ENCODE data around the gene LAMB1. TPM values are rescaled to one million over a fixed set of nuclear protein-coding genes. Genes with fewer than 3 reads are reported as not detected.

Gene LAMB1
- total RNA-seq, 1 donor from 2014 or later, result 245 TPM

DNA sequence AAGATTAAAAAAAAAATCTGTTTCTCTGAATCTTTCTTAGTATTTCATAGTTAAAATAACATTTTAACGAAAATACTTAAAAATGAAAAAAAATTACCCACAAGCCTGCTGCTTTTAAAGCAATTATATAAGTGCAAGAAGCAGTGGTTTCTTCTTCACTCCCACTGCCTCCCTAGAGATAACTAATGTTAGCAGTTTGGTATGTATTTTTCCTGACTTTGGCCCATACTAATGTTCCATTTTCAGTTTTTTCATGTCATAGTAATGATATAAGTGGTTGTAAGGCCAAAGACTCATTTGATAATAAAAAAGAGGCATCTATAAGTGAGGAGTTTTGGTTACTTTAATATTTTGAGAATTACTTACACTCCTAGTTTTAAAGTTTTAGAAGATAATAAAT is 24.3 kb upstream of the LAMB1 start:
- DNase-seq (ENCODE audit: low read depth), result no peak
- no peaks in the 10 kb centered on the region for H3K27me3 ChIP-seq (ENCODE audit: control insufficient read depth, insufficient read depth, low read length)
- H3K36me3 ChIP-seq (ENCODE audit: control insufficient read depth, insufficient read depth, low read length), result no peaks in the 10 kb centered on the region
- H3K4me3 ChIP-seq (ENCODE audit: low read depth, low read length), result no peak overlapping the region
- no peak for TF ChIP-seq CTCF (IDR thresholded peaks at IDR 0.05; ENCODE audit: insufficient read depth, low read length, poor library complexity, severe bottlenecking)

DNA sequence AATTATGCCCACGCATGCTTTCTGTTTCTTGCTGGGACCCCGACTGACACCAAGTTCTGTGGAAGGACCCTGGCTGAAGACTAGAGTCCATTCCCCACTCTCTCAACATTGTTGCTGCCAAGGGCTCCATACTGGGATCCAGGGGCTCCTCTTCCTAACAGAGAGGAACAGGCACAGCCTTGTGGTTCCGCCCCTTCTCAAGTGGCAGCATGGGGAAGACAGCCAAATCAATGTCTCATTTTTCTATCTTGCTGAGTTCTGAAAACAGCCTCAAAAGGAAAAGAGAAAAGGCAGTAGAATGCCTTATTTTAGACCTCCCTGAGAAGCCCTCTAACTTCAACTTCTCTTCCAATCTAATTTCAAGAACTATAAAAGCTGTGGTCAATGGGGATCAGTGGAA is 23.7 kb upstream of the LAMB1 start:
- H3K4me3 ChIP-seq (ENCODE audit: low read depth, low read length), result no peak overlapping the region
- no peaks in the 10 kb centered on the region for H3K36me3 ChIP-seq (ENCODE audit: control insufficient read depth, insufficient read depth, low read length)
- no peak for TF ChIP-seq CTCF (IDR thresholded peaks at IDR 0.05; ENCODE audit: insufficient read depth, low read length, poor library complexity, severe bottlenecking)
- H3K27me3 ChIP-seq (ENCODE audit: control insufficient read depth, insufficient read depth, low read length), result no peaks in the 10 kb centered on the region
- DNase-seq (ENCODE audit: low read depth), result no peak

DNA sequence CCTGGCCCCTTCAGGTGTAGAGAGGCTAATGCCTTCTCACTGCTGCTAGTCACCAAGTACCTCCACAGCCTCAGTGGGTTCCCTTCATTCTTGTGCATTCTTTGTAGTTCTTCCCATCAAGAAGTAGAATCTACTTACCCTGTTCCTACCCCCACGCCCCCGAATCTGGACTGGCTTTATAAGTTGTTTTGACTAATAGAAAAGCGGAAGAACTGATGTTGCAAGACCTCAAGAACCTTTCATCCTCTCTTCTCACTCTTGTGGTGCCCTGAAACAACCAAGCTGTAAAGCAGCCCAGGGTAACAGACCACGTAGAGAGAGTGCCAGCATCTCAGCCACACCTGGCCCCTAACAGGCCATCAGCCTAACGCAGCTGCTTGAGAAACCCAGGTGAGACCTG is 23.2 kb upstream of the LAMB1 start:
- Histone ChIP-seq H3K4me3 (ENCODE audit: low read depth, low read length) (no peak overlapping the region), H3K36me3 (ENCODE audit: control insufficient read depth, insufficient read depth, low read length) (no peaks in the 10 kb centered on the region), H3K27me3 (ENCODE audit: control insufficient read depth, insufficient read depth, low read length) (no peaks in the 10 kb centered on the region)
- TF ChIP-seq CTCF (IDR thresholded peaks at IDR 0.05; ENCODE audit: insufficient read depth, low read length, poor library complexity, severe bottlenecking), result no peak
- DNase-seq (ENCODE audit: low read depth), result no peak

DNA sequence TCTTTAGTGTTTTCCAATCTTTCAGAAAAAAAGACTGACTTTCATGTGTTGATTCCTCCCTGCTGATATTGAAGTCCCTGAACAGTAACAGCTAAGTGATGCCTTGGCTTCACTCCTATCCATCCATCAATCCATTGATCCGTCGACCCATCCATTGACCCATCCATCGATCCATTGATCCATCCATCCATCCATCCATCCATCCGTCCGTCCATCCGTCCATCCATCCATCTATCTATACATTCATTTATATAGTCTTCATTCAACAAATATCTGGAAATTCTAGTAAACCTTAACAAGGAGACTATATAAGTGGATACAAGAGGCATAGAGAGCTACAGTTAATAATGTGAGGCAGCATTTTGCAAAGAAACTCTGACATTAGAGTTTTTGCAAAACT is 21.6 kb upstream of the LAMB1 start:
- Histone ChIP-seq H3K4me3 (ENCODE audit: low read depth, low read length) (no peak overlapping the region), H3K27me3 (ENCODE audit: control insufficient read depth, insufficient read depth, low read length) (no peaks in the 10 kb centered on the region), H3K36me3 (ENCODE audit: control insufficient read depth, insufficient read depth, low read length) (no peaks in the 10 kb centered on the region)
- no peak for TF ChIP-seq CTCF (IDR thresholded peaks at IDR 0.05; ENCODE audit: insufficient read depth, low read length, poor library complexity, severe bottlenecking)
- no peak for DNase-seq (ENCODE audit: low read depth)

DNA sequence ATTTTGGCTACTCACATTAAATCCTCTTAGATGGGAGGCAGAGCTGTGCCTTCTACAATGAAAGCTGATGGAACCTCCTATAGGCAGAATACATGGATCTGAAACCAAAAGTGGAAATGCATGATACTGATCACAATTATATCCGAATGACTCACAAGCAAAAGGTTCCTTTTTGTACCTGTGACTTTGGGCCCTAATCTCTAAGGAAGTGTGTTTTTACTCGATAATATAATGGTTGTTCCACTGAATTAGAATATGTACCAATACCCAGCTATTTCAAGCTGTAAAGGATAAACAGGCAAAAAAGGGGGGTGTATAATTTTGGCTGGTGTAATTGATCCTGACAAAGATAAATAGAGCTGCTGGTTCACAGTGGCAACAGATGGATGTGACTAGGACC is 17.6 kb upstream of the LAMB1 start:
- Histone ChIP-seq H3K4me3 (ENCODE audit: low read depth, low read length) (no peak overlapping the region), H3K27me3 (ENCODE audit: control insufficient read depth, insufficient read depth, low read length) (no peaks in the 10 kb centered on the region), H3K36me3 (ENCODE audit: control insufficient read depth, insufficient read depth, low read length) (no peaks in the 10 kb centered on the region)
- no peak for DNase-seq (ENCODE audit: low read depth)
- no peak for TF ChIP-seq CTCF (IDR thresholded peaks at IDR 0.05; ENCODE audit: insufficient read depth, low read length, poor library complexity, severe bottlenecking)

GRCh38 chr7:108018668-108019067 is 15.7 kb upstream of the LAMB1 start:
- Histone ChIP-seq H3K27me3 (ENCODE audit: control insufficient read depth, insufficient read depth, low read length) (no peaks in the 10 kb centered on the region), H3K36me3 (ENCODE audit: control insufficient read depth, insufficient read depth, low read length) (no peaks in the 10 kb centered on the region), H3K4me3 (ENCODE audit: low read depth, low read length) (no peak overlapping the region)
- DNase-seq (ENCODE audit: low read depth), result no peak
- TF ChIP-seq CTCF (IDR thresholded peaks at IDR 0.05; ENCODE audit: insufficient read depth, low read length, poor library complexity, severe bottlenecking), result no peak
